Thyroid gland (tissue), 4 donors: ENCODE measurements around the gene BRD3OS. TPM values are rescaled to one million over a fixed set of nuclear protein-coding genes. Genes with fewer than 3 reads are reported as not detected.

Experiments
- DNase-seq, 2 donors: peaks; one replicate each; pipeline ENCODE4 v3.0.0-alpha.2; 2019
- H3K27ac ChIP-seq, 3 donors: fragments of 200-600 bp; sonication (generic); 1 replicate in 2 of 3; 2 replicates in 1 of 3; pipeline ENCODE4 v1.5.1; 2016 to 2019; ENCODE audit warnings: mild to moderate bottlenecking in 1 of 3, moderate library complexity in 1 of 3
- H3K27me3 ChIP-seq: fragments of 200-600 bp; sonication (generic); one replicate; pipeline ENCODE4 v1.5.1; 2019
- H3K36me3 ChIP-seq, 2 donors: fragments of 200-600 bp; sonication (generic); one replicate each; pipeline ENCODE4 v1.5.1; 2016 to 2019
- H3K4me1 ChIP-seq, 2 donors: fragments of 200-600 bp; sonication (generic); one replicate each; pipeline ENCODE4 v1.5.1; 2017 to 2019
- H3K4me3 ChIP-seq, 3 donors: fragments of 200-600 bp; sonication (generic); replicated peaks in 1 of 3; 1 replicate in 2 of 3; 2 replicates in 1 of 3; pipeline ENCODE4 v1.5.1; 2016; ENCODE audit warnings: mild to moderate bottlenecking in 1 of 3
- H3K9me3 ChIP-seq: fragments of 200-600 bp; sonication (generic); one replicate; pipeline ENCODE4 v1.5.1; 2017
- CTCF ChIP-seq, 6 experiments: fragments of 200-600 bp in 3 of 6; fragments of 450-650 bp in 3 of 6; sonication (generic) in 3 of 6; IDR thresholded peaks; one replicate each; pipeline ENCODE4 v1.5.1; 2016 to 2019; ENCODE audit warnings: antibody characterized with exemption in 6 of 6, mild to moderate bottlenecking in 2 of 6, inconsistent platforms in 1 of 6, moderate library complexity in 1 of 6
- POLR2A ChIP-seq, 2 donors: fragments of 450-650 bp; IDR thresholded peaks; one replicate each; pipeline ENCODE4 v1.6.1; 2017; ENCODE audit warnings: antibody characterized with exemption in 2 of 2, mild to moderate bottlenecking in 2 of 2, moderate library complexity in 1 of 2
- WGBS, 2 donors: methylation state at CpG; one replicate each; pipeline ENCODE4 v1.1.5; 2017; 5-methylcytosine and 5-hydroxymethylcytosine counted together
- intact Hi-C: fragments of 100-400 bp; cut with DNase I; formaldehyde crosslinking; loops from one replicate; pipeline ENCODE4 v1.15.1; 2023
- total RNA-seq, 4 donors: library from RNA; depleted of rRNA; stranded (reverse); fragments of >200 nt; gene quantifications; one replicate each; pipeline ENCODE4 v1.2.3, GENCODE V29; 2016

The BRD3OS gene
- total RNA-seq, 4 donors from 2014 or later = 26.4 to 29.3 (median 27.2) TPM

- intact Hi-C loops = no loop called here
- no peak for TF ChIP-seq POLR2A (IDR thresholded peaks at IDR 0.05)
- TF ChIP-seq CTCF (IDR thresholded peaks at IDR 0.05) = no peak
- H3K36me3 ChIP-seq = no peaks in the 10 kb centered on the region
- H3K27ac ChIP-seq = no peak overlapping the region
- no peak overlapping the region for H3K4me3 ChIP-seq
- WGBS, 2 donors = 82 to 97% methylated on average over 1 to 2 of the region's 2 CpGs
- DNase-seq = no peak
- no peaks in the 10 kb centered on the region for H3K9me3 ChIP-seq
- H3K27me3 ChIP-seq = no peaks in the 10 kb centered on the region
- peaks cover 0 to 7% of the 10 kb centered on the region in 2 donors for H3K4me1 ChIP-seq
These were observed 22.0 kb upstream of the BRD3OS start for GRCh38 chr9:134003237-134003636.

GRCh38 chr9:134004131-134004873 lies 21.0 kb upstream of the BRD3OS start:
- no peaks in the 10 kb centered on the region for H3K9me3 ChIP-seq
- no peaks in the 10 kb centered on the region for H3K36me3 ChIP-seq
- no peaks in the 10 kb centered on the region for H3K27me3 ChIP-seq
- TF ChIP-seq POLR2A (IDR thresholded peaks at IDR 0.05) (no peak), CTCF (IDR thresholded peaks at IDR 0.05) (no peak)
- 81 to 82% methylated on average over 3 to 7 of the region's 20 CpGs for WGBS, 2 donors
- no peak for DNase-seq
- intact Hi-C loops = no loop called here
- H3K4me1 ChIP-seq = peaks cover 0 to 7% of the 10 kb centered on the region in 2 donors
- H3K4me3 ChIP-seq = no peak overlapping the region
- no peak overlapping the region for H3K27ac ChIP-seq

- WGBS, 2 donors = 82 to 84% methylated on average over 10 to 11 of the region's 14 CpGs
These were observed 20.4 kb upstream of the BRD3OS start for GRCh38 chr9:134004881-134005280.

GRCh38 chr9:134005381-134005780 lies 19.9 kb upstream of the BRD3OS start:
- Histone ChIP-seq H3K9me3 (no peaks in the 10 kb centered on the region), H3K27ac (no peak overlapping the region), H3K4me3 (no peak overlapping the region), H3K36me3 (no peaks in the 10 kb centered on the region), H3K27me3 (no peaks in the 10 kb centered on the region), H3K4me1 (peaks cover 0 to 7% of the 10 kb centered on the region in 2 donors)
- 50 to 72% methylated on average over 2 to 8 of the region's 8 CpGs for WGBS, 2 donors
- intact Hi-C loops = no loop called here
- DNase-seq = peak; percentile 41 to 57
- TF ChIP-seq CTCF (IDR thresholded peaks at IDR 0.05) = no peak
- TF ChIP-seq POLR2A (IDR thresholded peaks at IDR 0.05) = no peak

More at GRCh38 chr9:134004881-134005280, 20.4 kb upstream of the BRD3OS start:
- no peaks in the 10 kb centered on the region for H3K27me3 ChIP-seq
- H3K9me3 ChIP-seq = no peaks in the 10 kb centered on the region
- DNase-seq = no peak
- H3K36me3 ChIP-seq = no peaks in the 10 kb centered on the region
- peaks cover 0 to 7% of the 10 kb centered on the region in 2 donors for H3K4me1 ChIP-seq
- H3K4me3 ChIP-seq = no peak overlapping the region
- intact Hi-C loops = no loop called here
- no peak overlapping the region for H3K27ac ChIP-seq
- TF ChIP-seq POLR2A (IDR thresholded peaks at IDR 0.05) (no peak), CTCF (IDR thresholded peaks at IDR 0.05) (no peak)

- Histone ChIP-seq H3K27me3 (no peaks in the 10 kb centered on the region), H3K9me3 (no peaks in the 10 kb centered on the region), H3K4me1 (peaks cover 0 to 13% of the 10 kb centered on the region in 2 donors), H3K36me3 (no peaks in the 10 kb centered on the region), H3K27ac (no peak overlapping the region), H3K4me3 (no peak overlapping the region)
- peak; percentile 75 to 81 for DNase-seq
- WGBS, 2 donors = 31 to 32% methylated on average over 6 of the region's 6 CpGs
- intact Hi-C loops = no loop called here
- TF ChIP-seq POLR2A (IDR thresholded peaks at IDR 0.05) = no peak
- no peak for TF ChIP-seq CTCF (IDR thresholded peaks at IDR 0.05)
These were observed 18.1 kb upstream of the BRD3OS start for GRCh38 chr9:134007150-134007549.
